NCI-H2107 (cell line): ENCODE results near the gene DLG1.

ENCODE experiments used
- DNase-seq: peaks from one replicate; lab custom pipeline; 2025; lab: John Stamatoyannopoulos, UW

DLG1 gene

GRCh38 chr3:196997311-196997710 lies 301.1 kb downstream of the DLG1 start:
- no peak for DNase-seq

DNA sequence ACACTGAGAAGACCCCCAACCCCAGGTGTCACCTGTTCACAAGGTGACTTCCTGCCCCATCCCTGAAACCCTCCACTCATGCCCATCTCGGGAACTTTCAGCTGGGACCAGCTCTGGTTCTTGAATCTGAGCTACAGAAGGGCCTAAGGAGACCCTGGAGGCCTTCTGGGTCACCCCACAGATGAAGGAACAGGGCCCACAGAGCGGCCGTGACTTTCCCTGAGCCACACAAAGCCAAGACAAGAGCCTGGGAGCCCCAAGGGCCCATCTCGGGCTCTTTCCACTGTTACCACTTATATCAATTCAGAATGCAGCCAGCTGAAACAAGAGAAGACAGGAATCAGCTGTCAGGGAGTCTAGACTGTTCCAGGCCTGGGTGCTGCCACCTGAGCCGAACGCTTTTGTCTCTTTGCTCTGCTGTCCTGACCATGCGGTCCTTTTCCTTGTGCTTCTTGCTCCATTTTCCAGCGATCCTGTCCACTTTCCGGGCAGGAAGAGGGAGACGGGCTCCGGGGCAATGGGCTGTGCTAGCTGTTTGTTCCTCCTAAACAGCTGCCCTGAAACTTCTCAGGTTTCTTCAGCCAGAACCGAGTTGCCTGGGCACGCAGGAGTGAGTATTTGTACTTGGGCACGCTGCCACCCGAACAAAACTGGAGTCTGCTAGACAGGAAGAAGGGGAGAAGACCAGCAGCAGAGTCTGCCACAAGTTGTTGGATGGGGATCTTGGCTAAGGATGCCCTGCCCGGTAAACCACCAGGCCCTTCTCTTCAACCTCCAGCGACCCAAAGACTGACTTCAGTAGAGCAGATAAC lies 301.8 kb downstream of the DLG1 start:
- peak; percentile 85 for DNase-seq

DNA sequence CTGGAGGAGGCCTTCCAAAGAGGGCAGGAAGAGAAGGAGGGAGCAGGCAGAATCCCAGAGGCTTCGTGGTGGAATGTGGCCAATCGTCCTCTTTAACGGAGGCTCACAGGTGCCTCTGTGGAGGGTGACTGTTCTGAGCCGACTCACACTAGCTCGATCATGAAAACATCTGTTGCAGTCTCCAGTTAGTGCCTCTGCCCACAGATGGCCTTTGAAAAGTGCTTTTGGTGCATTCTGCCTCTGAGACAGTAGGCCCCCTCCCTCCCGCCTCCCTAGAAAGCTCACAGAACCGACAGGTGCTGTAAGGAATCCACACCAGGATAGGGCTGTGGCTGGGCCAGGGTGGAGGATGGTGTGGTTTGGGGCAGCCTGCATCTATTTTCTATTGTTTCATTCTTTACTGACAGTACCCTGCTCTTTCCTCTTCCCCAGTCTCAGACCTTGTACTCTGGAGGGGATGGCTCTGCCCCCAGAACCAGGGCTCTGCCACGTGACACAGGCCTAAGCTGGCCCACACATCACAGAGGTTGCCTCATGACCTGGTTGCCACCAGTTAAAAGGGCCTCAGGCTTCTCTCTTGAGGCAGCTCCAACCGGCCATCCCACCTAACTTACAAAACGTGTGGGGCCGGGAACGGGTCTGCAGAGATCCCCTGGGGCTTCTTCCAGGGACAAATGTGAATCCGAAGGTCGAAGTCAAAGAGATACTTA lies 302.6 kb downstream of the DLG1 start:
- DNase-seq, result peak; percentile 87

DNA sequence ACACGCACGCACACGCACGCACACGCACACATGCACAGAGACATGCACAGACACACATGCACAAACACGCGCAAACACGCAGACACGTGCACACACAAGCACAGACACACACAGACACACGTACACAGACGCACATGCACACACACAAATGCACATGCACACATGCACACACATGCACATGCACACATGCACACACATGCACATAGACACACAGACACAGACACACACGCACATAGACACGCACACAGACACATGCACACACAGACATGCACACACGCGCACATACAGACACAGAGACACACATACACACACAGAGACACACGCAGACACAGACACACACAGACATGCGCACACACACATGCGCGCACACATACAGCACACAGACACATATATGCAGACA lies 303.4 kb downstream of the DLG1 start:
- DNase-seq, result no peak

DNA sequence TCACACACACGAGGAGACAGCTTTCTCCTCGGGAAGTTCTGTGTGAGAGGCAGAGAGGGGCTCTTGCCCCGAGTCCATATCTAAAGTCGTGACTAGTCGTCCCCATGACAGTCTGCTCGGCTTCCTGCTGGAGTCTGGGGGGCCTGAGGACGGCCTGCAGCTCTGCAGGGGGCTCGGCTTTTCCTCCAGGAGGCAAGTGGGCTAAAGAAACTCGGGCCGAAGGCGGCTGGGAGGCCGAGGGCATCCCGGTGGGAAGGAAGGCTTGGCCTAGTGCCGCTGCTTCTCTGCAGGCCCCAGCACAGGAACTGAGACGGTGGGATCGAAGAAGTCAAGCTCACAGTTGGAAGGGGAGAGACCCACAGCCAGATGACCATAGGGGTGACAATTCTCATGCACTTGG lies 304.4 kb downstream of the DLG1 start:
- DNase-seq, result no peak
